Osteoblast (primary cell): ENCODE measurements around the gene SORCS1. TPM values are rescaled to one million over a fixed set of nuclear protein-coding genes. Genes with fewer than 3 reads are reported as not detected.

Experiments
- DNase-seq: peaks from one replicate; pipeline ENCODE4 v3.0.0; 2011; ENCODE audit warnings: low spot score, mixed read lengths; ENCODE audit not compliant: insufficient read length; ENCODE audit errors: missing footprints
- H2AFZ ChIP-seq: 2 replicates; pipeline ENCODE4 v1.6.0; 2011; ENCODE audit warnings: mild to moderate bottlenecking, low read length
- H3K27ac ChIP-seq: 2 replicates; pipeline ENCODE4 v1.5.1; 2011; ENCODE audit warnings: mild to moderate bottlenecking, low read depth, low read length, moderate library complexity
- H3K27me3 ChIP-seq: 2 replicates; pipeline ENCODE4 v1.6.0; 2012; ENCODE audit warnings: mild to moderate bottlenecking, control low read depth, inconsistent platforms, low read length, moderate library complexity; ENCODE audit not compliant: insufficient read depth
- H3K36me3 ChIP-seq: 2 replicates; pipeline ENCODE4 v1.5.1; 2011; ENCODE audit warnings: mild to moderate bottlenecking, low read length, control low read depth, moderate library complexity; ENCODE audit not compliant: insufficient read depth
- H3K4me1 ChIP-seq: 2 replicates; pipeline ENCODE4 v1.5.1; 2011; ENCODE audit warnings: mild to moderate bottlenecking, low read length, control low read depth, moderate library complexity; ENCODE audit not compliant: insufficient read depth
- H3K4me2 ChIP-seq: 2 replicates; pipeline ENCODE4 v1.6.0; 2011; ENCODE audit warnings: mild to moderate bottlenecking, low read length; ENCODE audit not compliant: insufficient read depth
- H3K4me3 ChIP-seq: fragments of 200-600 bp; sonication (generic); 3 replicates; pipeline ENCODE4 v1.5.1; 2012; ENCODE audit warnings: mild to moderate bottlenecking, low read length, inconsistent platforms; ENCODE audit not compliant: insufficient read depth
- H3K79me2 ChIP-seq: 2 replicates; pipeline ENCODE4 v1.6.0; 2012; ENCODE audit warnings: mild to moderate bottlenecking, low read length, control low read depth, inconsistent platforms; ENCODE audit not compliant: insufficient read depth
- H3K9me3 ChIP-seq: 2 replicates; pipeline ENCODE4 v1.5.1; 2011; ENCODE audit warnings: low read depth, low read length, control low read depth
- H4K20me1 ChIP-seq: 2 replicates; pipeline ENCODE4 v1.6.0; 2012; ENCODE audit warnings: mild to moderate bottlenecking, low read length, control low read depth; ENCODE audit not compliant: insufficient read depth
- total RNA-seq: library from RNA; depleted of rRNA; stranded (reverse); fragments of >200 nt; gene quantifications from 2 replicates; pipeline ENCODE4 v1.2.3, GENCODE V29; 2012
- TF ChIP-seq, protein P1 (sequence below): IDR thresholded peaks from 2 replicates; pipeline ENCODE4 v1.5.1; 2011; ENCODE audit warnings: mild to moderate bottlenecking, low read depth, low read length, moderate library complexity; ENCODE audit errors: extremely low read depth

Gene SORCS1
- total RNA-seq, 1 donor: not detected

DNA sequence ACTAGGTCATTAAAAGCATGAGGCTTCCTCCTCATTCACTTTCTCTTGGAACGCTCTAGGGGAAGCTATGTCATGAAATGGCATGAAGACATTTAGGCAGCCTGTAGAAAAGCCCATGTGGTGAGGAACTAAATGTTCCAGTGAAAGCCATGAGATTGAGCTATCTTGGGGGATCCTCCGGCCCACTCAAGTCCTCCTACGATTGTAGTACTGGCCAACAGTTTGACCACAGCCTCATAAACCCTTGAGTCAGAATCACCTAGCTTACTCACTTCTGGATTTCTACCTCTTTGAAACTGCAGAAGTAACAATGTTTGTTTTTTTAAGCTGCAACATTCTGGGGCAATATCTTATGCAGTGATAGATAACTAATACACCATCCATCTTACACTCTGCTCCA, 605.1 kb downstream of the SORCS1 start:
- Histone ChIP-seq H3K27ac (no peak overlapping the region), H3K4me3 (no peak overlapping the region), H3K27me3 (no peaks in the 10 kb centered on the region), H3K9me3 (no peaks in the 10 kb centered on the region), H2AFZ (no peak overlapping the region), H4K20me1 (no peaks in the 10 kb centered on the region), H3K36me3 (no peaks in the 10 kb centered on the region), H3K79me2 (no peaks in the 10 kb centered on the region), H3K4me1 (no peaks in the 10 kb centered on the region), H3K4me2 (no peak overlapping the region)
- TF ChIP-seq, protein P1, sequence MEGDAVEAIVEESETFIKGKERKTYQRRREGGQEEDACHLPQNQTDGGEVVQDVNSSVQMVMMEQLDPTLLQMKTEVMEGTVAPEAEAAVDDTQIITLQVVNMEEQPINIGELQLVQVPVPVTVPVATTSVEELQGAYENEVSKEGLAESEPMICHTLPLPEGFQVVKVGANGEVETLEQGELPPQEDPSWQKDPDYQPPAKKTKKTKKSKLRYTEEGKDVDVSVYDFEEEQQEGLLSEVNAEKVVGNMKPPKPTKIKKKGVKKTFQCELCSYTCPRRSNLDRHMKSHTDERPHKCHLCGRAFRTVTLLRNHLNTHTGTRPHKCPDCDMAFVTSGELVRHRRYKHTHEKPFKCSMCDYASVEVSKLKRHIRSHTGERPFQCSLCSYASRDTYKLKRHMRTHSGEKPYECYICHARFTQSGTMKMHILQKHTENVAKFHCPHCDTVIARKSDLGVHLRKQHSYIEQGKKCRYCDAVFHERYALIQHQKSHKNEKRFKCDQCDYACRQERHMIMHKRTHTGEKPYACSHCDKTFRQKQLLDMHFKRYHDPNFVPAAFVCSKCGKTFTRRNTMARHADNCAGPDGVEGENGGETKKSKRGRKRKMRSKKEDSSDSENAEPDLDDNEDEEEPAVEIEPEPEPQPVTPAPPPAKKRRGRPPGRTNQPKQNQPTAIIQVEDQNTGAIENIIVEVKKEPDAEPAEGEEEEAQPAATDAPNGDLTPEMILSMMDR: no peak
- no peak for DNase-seq

DNA sequence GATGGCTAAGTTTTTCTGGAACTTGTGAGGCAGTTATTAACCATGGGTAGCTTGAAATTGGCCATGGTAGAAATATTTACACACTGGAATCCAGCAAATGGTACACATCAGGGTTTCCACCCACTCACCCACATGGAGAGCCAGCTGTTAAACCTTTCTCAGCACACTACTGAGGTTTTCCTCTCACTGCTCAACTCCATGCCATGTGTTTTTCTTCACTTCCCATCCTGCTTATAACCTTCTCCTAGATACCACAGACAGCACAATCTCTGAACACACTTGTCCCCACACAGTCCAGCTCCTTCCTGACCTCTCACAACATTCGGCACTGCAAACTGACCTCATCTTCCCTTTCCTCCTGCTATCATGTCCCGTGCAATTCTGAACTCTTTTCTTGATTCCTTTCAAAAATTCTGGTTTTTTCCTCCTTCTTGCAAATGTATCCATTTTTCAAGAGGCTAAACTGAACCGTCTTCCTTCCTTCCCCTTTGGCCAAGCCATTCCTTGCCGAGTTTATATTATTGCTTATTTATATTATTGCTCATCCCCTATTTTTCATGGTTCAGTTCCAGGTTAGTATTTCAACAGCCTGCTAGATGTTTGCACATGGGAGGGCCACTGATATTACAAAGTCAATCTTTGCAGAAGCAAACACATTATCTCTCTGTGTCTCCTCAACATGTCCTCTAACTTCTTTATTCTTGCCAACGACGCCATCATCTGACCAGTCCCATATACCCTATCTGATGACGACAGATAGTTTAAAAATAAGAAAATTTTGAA, 606.4 kb downstream of the SORCS1 start:
- H3K27me3 ChIP-seq: no peaks in the 10 kb centered on the region
- TF ChIP-seq, protein P1: no peak
- peak; percentile 35 for DNase-seq
- H2AFZ ChIP-seq: no peak overlapping the region
- H3K9me3 ChIP-seq: no peaks in the 10 kb centered on the region
- no peaks in the 10 kb centered on the region for H4K20me1 ChIP-seq
- H3K4me2 ChIP-seq: no peak overlapping the region
- no peak overlapping the region for H3K27ac ChIP-seq
- no peaks in the 10 kb centered on the region for H3K79me2 ChIP-seq
- H3K36me3 ChIP-seq: no peaks in the 10 kb centered on the region
- H3K4me3 ChIP-seq: no peak overlapping the region
- no peaks in the 10 kb centered on the region for H3K4me1 ChIP-seq

DNA sequence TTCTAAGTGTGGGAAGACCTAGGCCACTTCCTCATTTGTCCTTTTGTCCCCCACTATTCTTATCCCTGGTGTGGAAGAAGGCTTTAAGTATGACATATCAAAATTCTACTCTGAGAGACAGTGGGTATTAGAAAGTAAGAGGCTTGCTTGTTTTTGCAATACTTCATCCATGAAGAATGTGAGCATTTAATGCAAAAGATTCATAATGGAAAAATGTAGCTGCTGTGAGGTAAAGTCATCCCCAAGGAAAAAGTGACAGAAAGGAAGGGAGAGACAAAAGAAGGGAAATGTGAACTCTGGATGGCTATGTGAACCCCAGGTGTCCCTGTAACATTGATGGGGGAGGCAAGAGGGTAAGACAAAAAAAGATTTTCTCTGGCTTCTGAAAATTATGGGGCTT, 607.5 kb downstream of the SORCS1 start:
- no peaks in the 10 kb centered on the region for H3K9me3 ChIP-seq
- H2AFZ ChIP-seq: no peak overlapping the region
- H3K27me3 ChIP-seq: no peaks in the 10 kb centered on the region
- H3K79me2 ChIP-seq: no peaks in the 10 kb centered on the region
- H3K27ac ChIP-seq: no peak overlapping the region
- no peak overlapping the region for H3K4me2 ChIP-seq
- DNase-seq: no peak
- H4K20me1 ChIP-seq: no peaks in the 10 kb centered on the region
- H3K36me3 ChIP-seq: no peaks in the 10 kb centered on the region
- no peaks in the 10 kb centered on the region for H3K4me1 ChIP-seq
- TF ChIP-seq, protein P1: no peak
- no peak overlapping the region for H3K4me3 ChIP-seq

DNA sequence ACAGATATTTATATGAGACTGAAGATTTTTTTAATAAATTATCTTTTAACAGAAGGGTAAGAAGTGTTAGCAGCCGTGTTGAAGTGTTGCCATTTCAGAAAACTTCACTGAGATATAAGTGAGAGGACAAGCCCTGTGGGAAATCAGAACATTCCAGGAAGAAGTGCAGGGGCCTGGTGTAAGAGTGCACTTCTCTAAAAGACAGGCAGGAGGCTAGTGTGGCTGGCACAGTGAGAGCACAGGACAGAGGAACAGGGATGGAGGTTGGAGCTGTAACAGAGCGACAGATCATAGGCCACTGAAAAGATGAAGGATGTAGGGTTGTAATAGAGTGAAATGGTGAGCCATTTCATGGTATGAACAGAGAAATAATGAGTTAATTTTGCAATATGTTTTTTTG, 608.9 kb downstream of the SORCS1 start:
- Histone ChIP-seq H3K4me3 (no peak overlapping the region), H3K27ac (no peak overlapping the region), H3K36me3 (no peaks in the 10 kb centered on the region), H3K4me1 (no peaks in the 10 kb centered on the region), H4K20me1 (no peaks in the 10 kb centered on the region), H3K4me2 (no peak overlapping the region), H3K79me2 (no peaks in the 10 kb centered on the region), H2AFZ (no peak overlapping the region), H3K27me3 (no peaks in the 10 kb centered on the region), H3K9me3 (no peaks in the 10 kb centered on the region)
- TF ChIP-seq, protein P1: no peak
- DNase-seq: no peak
